Smooth muscle cell (in vitro differentiated cells): ENCODE measurements around the gene CDH13. TPM values are rescaled to one million over a fixed set of nuclear protein-coding genes. Genes with fewer than 3 reads are reported as not detected.

Experiments
- DNase-seq: peaks from one replicate; lab custom pipeline; 2025; ENCODE audit not compliant: unreplicated experiment; lab: John Stamatoyannopoulos, UW
- H2AFZ ChIP-seq: fragments of 200-600 bp; sonication (generic); 2 replicates; pipeline ENCODE4 v1.6.0; 2016; ENCODE audit warnings: antibody characterized with exemption, low read depth, mild to moderate bottlenecking
- H3F3A ChIP-seq: fragments of 200-600 bp; sonication (generic); 2 replicates; pipeline ENCODE4 v1.6.0; 2017; ENCODE audit warnings: antibody characterized with exemption, low read depth
- H3K27ac ChIP-seq: fragments of 200-600 bp; sonication (generic); 2 replicates; pipeline ENCODE4 v1.5.1; 2016; ENCODE audit warnings: low read depth, mild to moderate bottlenecking
- H3K27me3 ChIP-seq: fragments of 200-600 bp; sonication (generic); 2 replicates; pipeline ENCODE4 v1.6.1; 2016; ENCODE audit warnings: low read depth, mild to moderate bottlenecking
- H3K36me3 ChIP-seq: fragments of 200-600 bp; sonication (generic); 2 replicates; pipeline ENCODE4 v1.5.1; 2016; ENCODE audit warnings: low read depth
- H3K4me1 ChIP-seq: fragments of 200-600 bp; sonication (generic); 2 replicates; pipeline ENCODE4 v1.5.1; 2016; ENCODE audit warnings: low read depth
- H3K4me2 ChIP-seq: fragments of 200-600 bp; sonication (generic); 2 replicates; pipeline ENCODE4 v1.6.0; 2016; ENCODE audit warnings: mild to moderate bottlenecking
- H3K4me3 ChIP-seq: fragments of 200-600 bp; sonication (generic); 2 replicates; pipeline ENCODE4 v1.5.1; 2016; ENCODE audit warnings: mild to moderate bottlenecking
- H3K79me2 ChIP-seq: fragments of 200-600 bp; sonication (generic); 2 replicates; pipeline ENCODE4 v1.6.0; 2016; ENCODE audit warnings: low read depth, mild to moderate bottlenecking
- H3K9ac ChIP-seq: fragments of 200-600 bp; sonication (generic); 2 replicates; pipeline ENCODE4 v1.6.0; 2016; ENCODE audit warnings: low read depth
- H3K9me3 ChIP-seq: fragments of 200-600 bp; sonication (generic); replicated peaks from 2 replicates; pipeline ENCODE4 v1.5.1; 2016; ENCODE audit warnings: low read depth
- H4K20me1 ChIP-seq: fragments of 200-600 bp; sonication (generic); 2 replicates; pipeline ENCODE4 v1.6.0; 2016; ENCODE audit warnings: low read depth
- CTCF ChIP-seq: fragments of 200-600 bp; sonication (generic); IDR thresholded peaks from 2 replicates; pipeline ENCODE4 v1.5.1; 2017; ENCODE audit warnings: borderline replicate concordance, mild to moderate bottlenecking, antibody characterized with exemption; ENCODE audit not compliant: insufficient read depth, poor library complexity, severe bottlenecking
- WGBS: methylation state at CpG from one replicate; pipeline ENCODE4 v1.1.7; 2016; ENCODE audit warnings: low lambda C conversion rate; 5-methylcytosine and 5-hydroxymethylcytosine counted together
- polyA plus RNA-seq: library from polyadenylated mRNA; unstranded; fragments of >200 nt; fragmentation: Nextera tagmentation; extraction: Ambion mirVana; gene quantifications from 2 replicates; pipeline ENCODE4 v1.2.1, GENCODE V29; 2016
- total RNA-seq: library from RNA; depleted of rRNA; stranded (reverse); fragments of >200 nt; gene quantifications from 2 replicates; pipeline ENCODE4 v1.2.3, GENCODE V29; 2014

The CDH13 gene
- total and polyA plus RNA-seq, 2 experiments from 2014 or later, result 12.1 to 32.2 TPM

GRCh38 chr16:82658796-82659195, 32.0 kb downstream of the CDH13 start:
- Histone ChIP-seq H4K20me1 (no peaks in the 10 kb centered on the region), H3F3A (peaks cover 6% of the 10 kb centered on the region), H3K36me3 (no peaks in the 10 kb centered on the region), H2AFZ (no peak overlapping the region), H3K27ac (no peak overlapping the region), H3K4me2 (no peak overlapping the region), H3K4me3 (no peak overlapping the region), H3K79me2 (no peaks in the 10 kb centered on the region), H3K9ac (no peak overlapping the region), H3K27me3 (no peaks in the 10 kb centered on the region), H3K4me1 (peaks cover 3% of the 10 kb centered on the region), H3K9me3 (no peaks in the 10 kb centered on the region)
- 100% methylated on average over 2 of the region's 2 CpGs for WGBS
- no peak for DNase-seq
- TF ChIP-seq CTCF, result no peak

- Histone ChIP-seq H3K4me1 (peaks cover 3% of the 10 kb centered on the region), H2AFZ (no peak overlapping the region), H3K27me3 (no peaks in the 10 kb centered on the region), H3F3A (no peaks in the 10 kb centered on the region), H3K4me2 (peak overlapping the region; percentile 52), H3K36me3 (no peaks in the 10 kb centered on the region), H3K79me2 (no peaks in the 10 kb centered on the region), H4K20me1 (no peaks in the 10 kb centered on the region), H3K4me3 (no peak overlapping the region), H3K27ac (no peak overlapping the region), H3K9ac (no peak overlapping the region), H3K9me3 (no peaks in the 10 kb centered on the region)
- no peak for TF ChIP-seq CTCF
- no peak for DNase-seq
- 72% methylated on average over 8 of the region's 8 CpGs for WGBS
Measured at GRCh38 chr16:82660075-82660645, 33.4 kb downstream of the CDH13 start.

- peaks cover 3% of the 10 kb centered on the region for H3K4me1 ChIP-seq
- H3K36me3 ChIP-seq, result no peaks in the 10 kb centered on the region
- H3K9me3 ChIP-seq, result no peaks in the 10 kb centered on the region
- H4K20me1 ChIP-seq, result no peaks in the 10 kb centered on the region
- H3K4me3 ChIP-seq, result no peak overlapping the region
- H3K79me2 ChIP-seq, result no peaks in the 10 kb centered on the region
- H3K9ac ChIP-seq, result no peak overlapping the region
- no peak overlapping the region for H3K4me2 ChIP-seq
- H3K27me3 ChIP-seq, result no peaks in the 10 kb centered on the region
- WGBS, result 91% methylated on average over 7 of the region's 7 CpGs
- H3K27ac ChIP-seq, result no peak overlapping the region
- DNase-seq, result no peak
- no peak overlapping the region for H2AFZ ChIP-seq
- TF ChIP-seq CTCF, result no peak
- no peaks in the 10 kb centered on the region for H3F3A ChIP-seq
Measured at GRCh38 chr16:82660966-82661365, 34.2 kb downstream of the CDH13 start.

GRCh38 chr16:82664181-82664580, 37.4 kb downstream of the CDH13 start:
- TF ChIP-seq CTCF, result no peak
- WGBS, result 89% methylated on average over 2 of the region's 2 CpGs
- Histone ChIP-seq H3K4me2 (no peak overlapping the region), H3K79me2 (no peaks in the 10 kb centered on the region), H3K9ac (no peak overlapping the region), H4K20me1 (no peaks in the 10 kb centered on the region), H3K9me3 (no peaks in the 10 kb centered on the region), H3K36me3 (no peaks in the 10 kb centered on the region), H3K4me3 (no peak overlapping the region), H3F3A (no peaks in the 10 kb centered on the region), H3K27me3 (no peaks in the 10 kb centered on the region), H2AFZ (no peak overlapping the region), H3K27ac (no peak overlapping the region), H3K4me1 (no peaks in the 10 kb centered on the region)
- DNase-seq, result no peak
